Measurements from ENCODE around the gene MFNG. TPM values are rescaled to one million over a fixed set of nuclear protein-coding genes. Genes with fewer than 3 reads are reported as not detected.

The MFNG gene
- total RNA-seq, 1 experiment from 2014 or later = 7.1 TPM

GRCh38 chr22:37503850-37504249, 17.7 kb upstream of the MFNG start:
- Histone ChIP-seq H3K27me3 (ENCODE audit: control insufficient read depth, insufficient read depth, low read length) (no peaks in the 10 kb centered on the region), H3K4me3 (ENCODE audit: low read depth in 2 of 2, low read length in 2 of 2) (no peak overlapping the region), H3K27ac (ENCODE audit: low read length) (no peak overlapping the region; the same call in 1 of the 2 replicates), H3K36me3 (ENCODE audit: control insufficient read depth, insufficient read depth, low read length) (no peaks in the 10 kb centered on the region), H3K4me1 (ENCODE audit: control insufficient read depth, insufficient read depth, low read length) (peaks cover 55% of the 10 kb centered on the region), H3K9me3 (ENCODE audit: control insufficient read depth, insufficient read depth, low read depth, low read length) (no peaks in the 10 kb centered on the region)
- in situ Hi-C loops (cut with HindIII; ENCODE audit: low pct_unique_long_range_greater_than_20kb, low sequenced_read_pairs) = no loop called here
- ATAC-seq = no peak
- TF ChIP-seq REST (IDR thresholded peaks at IDR 0.05; ENCODE audit: insufficient read depth in 1 of 2, low read depth in 2 of 2, low read length in 1 of 2) = no peak
- no peak for TF ChIP-seq SIN3A (IDR thresholded peaks at IDR 0.05; ENCODE audit: borderline replicate concordance, insufficient read depth, low read depth, low read length)
- no peak for TF ChIP-seq TCF7L2 (IDR thresholded peaks at IDR 0.05; ENCODE audit: low read depth, low read length)
- no peak for TF ChIP-seq POLR2AphosphoS5 (IDR thresholded peaks at IDR 0.05; ENCODE audit: low read depth, low read length)
- TF ChIP-seq, protein P1, sequence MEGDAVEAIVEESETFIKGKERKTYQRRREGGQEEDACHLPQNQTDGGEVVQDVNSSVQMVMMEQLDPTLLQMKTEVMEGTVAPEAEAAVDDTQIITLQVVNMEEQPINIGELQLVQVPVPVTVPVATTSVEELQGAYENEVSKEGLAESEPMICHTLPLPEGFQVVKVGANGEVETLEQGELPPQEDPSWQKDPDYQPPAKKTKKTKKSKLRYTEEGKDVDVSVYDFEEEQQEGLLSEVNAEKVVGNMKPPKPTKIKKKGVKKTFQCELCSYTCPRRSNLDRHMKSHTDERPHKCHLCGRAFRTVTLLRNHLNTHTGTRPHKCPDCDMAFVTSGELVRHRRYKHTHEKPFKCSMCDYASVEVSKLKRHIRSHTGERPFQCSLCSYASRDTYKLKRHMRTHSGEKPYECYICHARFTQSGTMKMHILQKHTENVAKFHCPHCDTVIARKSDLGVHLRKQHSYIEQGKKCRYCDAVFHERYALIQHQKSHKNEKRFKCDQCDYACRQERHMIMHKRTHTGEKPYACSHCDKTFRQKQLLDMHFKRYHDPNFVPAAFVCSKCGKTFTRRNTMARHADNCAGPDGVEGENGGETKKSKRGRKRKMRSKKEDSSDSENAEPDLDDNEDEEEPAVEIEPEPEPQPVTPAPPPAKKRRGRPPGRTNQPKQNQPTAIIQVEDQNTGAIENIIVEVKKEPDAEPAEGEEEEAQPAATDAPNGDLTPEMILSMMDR (IDR thresholded peaks at IDR 0.05) = no peak
- BruUV-seq (replicated peaks) = no TSS peak
- POLR2A ChIA-PET = no interaction called here
- intact Hi-C loops (cut with micrococcal nuclease; ENCODE audit: unreplicated experiment) = no loop called here
- no peak for DNase-seq (ENCODE audit: low read depth, low spot score)
- CTCF ChIA-PET = no interaction called here

DNA sequence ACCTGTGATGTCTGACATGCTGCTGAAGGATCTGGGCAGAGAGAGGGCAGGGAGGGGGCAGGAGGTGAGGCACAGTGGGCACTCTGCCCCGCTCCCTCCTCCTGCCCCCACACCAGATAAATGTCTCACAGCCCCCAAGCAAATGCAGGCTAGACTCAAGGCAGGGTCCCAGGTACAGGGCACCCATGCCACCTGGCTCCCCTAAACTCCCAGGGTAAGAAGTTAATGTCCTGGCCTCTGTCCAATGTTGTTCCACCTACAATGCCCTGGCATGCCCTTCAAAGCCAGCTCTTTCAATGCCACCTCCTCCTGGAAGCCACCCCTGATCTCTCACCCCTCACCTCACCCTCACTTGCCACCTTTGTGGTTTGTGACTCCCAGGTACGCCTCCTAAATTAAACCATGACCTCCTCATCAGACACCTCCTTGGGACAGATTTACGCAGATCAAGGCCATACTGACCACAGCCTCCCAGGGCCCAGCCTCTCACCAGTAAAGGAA, 17.0 kb upstream of the MFNG start:
- in situ Hi-C loops (cut with HindIII; ENCODE audit: low pct_unique_long_range_greater_than_20kb, low sequenced_read_pairs) = no loop called here
- ChIA-PET CTCF (no interaction called here), POLR2A (no interaction called here)
- intact Hi-C loops (cut with micrococcal nuclease; ENCODE audit: unreplicated experiment) = no loop called here
- TF ChIP-seq POLR2AphosphoS5 (IDR thresholded peaks at IDR 0.05; ENCODE audit: low read depth, low read length) (no peak), SIN3A (IDR thresholded peaks at IDR 0.05; ENCODE audit: borderline replicate concordance, insufficient read depth, low read depth, low read length) (no peak), TCF7L2 (IDR thresholded peaks at IDR 0.05; ENCODE audit: low read depth, low read length) (no peak), REST (IDR thresholded peaks at IDR 0.05; ENCODE audit: insufficient read depth in 1 of 2, low read depth in 2 of 2, low read length in 1 of 2) (no peak)
- TF ChIP-seq, protein P1 (IDR thresholded peaks at IDR 0.05) = no peak
- Histone ChIP-seq H3K36me3 (ENCODE audit: control insufficient read depth, insufficient read depth, low read length) (no peaks in the 10 kb centered on the region), H3K9me3 (ENCODE audit: control insufficient read depth, insufficient read depth, low read depth, low read length) (no peaks in the 10 kb centered on the region), H3K4me1 (ENCODE audit: control insufficient read depth, insufficient read depth, low read length) (peaks cover 53% of the 10 kb centered on the region), H3K4me3 (ENCODE audit: low read depth in 2 of 2, low read length in 2 of 2) (no peak overlapping the region), H3K27ac (ENCODE audit: low read length) (peak overlapping the region; percentile 77; the same call in 1 of the 2 replicates), H3K27me3 (ENCODE audit: control insufficient read depth, insufficient read depth, low read length) (no peaks in the 10 kb centered on the region)
- DNase-seq (ENCODE audit: low read depth, low spot score) (no peak), ATAC-seq (no peak)
- no TSS peak for BruUV-seq (replicated peaks)

Measured in Panc1 (cell line).